Lower lobe of right lung (tissue), 2 donors: ENCODE results near the gene SPINT3. TPM values are rescaled to one million over a fixed set of nuclear protein-coding genes. Genes with fewer than 3 reads are reported as not detected.

Source experiments
- ATAC-seq, 2 donors: fragments of 200-7000 bp; cut with Tn5 transposase; one replicate each; pipeline ENCODE4 v1.9.1; 2020 to 2022; ENCODE audit warnings: mild to moderate bottlenecking in 2 of 2, moderate library complexity in 2 of 2
- DNase-seq: peaks from one replicate; pipeline ENCODE4 v3.0.0-alpha.2; 2020
- H3K27ac ChIP-seq: fragments of 200-600 bp; one replicate; pipeline ENCODE4 v1.8.0; 2022
- H3K27me3 ChIP-seq: fragments of 200-600 bp; one replicate; pipeline ENCODE4 v1.8.0; 2022; ENCODE audit warnings: low read depth
- H3K36me3 ChIP-seq: fragments of 200-600 bp; one replicate; pipeline ENCODE4 v1.8.0; 2022; ENCODE audit warnings: mild to moderate bottlenecking
- H3K4me1 ChIP-seq: fragments of 200-600 bp; one replicate; pipeline ENCODE4 v1.8.0; 2022
- H3K4me3 ChIP-seq: fragments of 200-600 bp; one replicate; pipeline ENCODE4 v1.8.0; 2022; ENCODE audit warnings: mild to moderate bottlenecking
- H3K9me3 ChIP-seq: fragments of 200-600 bp; one replicate; pipeline ENCODE4 v1.8.0; 2022
- intact Hi-C: fragments of 100-400 bp; cut with DNase I; formaldehyde crosslinking; loops from one replicate; pipeline ENCODE4 v1.11.0; 2022
- total RNA-seq: library from RNA; stranded (reverse); fragmentation: NEBNext Ultra II Directional; extraction: Animal tissue kit (Norgen Biotek cat#: 25700); gene quantifications from one replicate; pipeline ENCODE4 v1.2.1, GENCODE V29; 2021
- TF ChIP-seq, protein P1 (sequence below): fragments of 200-600 bp; IDR thresholded peaks from one replicate; pipeline ENCODE4 v1.8.0; 2022; ENCODE audit warnings: antibody characterized with exemption, mild to moderate bottlenecking
- donor health status: DM: no; HTN: yes; CAD: no; lungs with severe emphysema.

The SPINT3 gene
- total RNA-seq, 1 donor from 2014 or later, result not detected

DNA sequence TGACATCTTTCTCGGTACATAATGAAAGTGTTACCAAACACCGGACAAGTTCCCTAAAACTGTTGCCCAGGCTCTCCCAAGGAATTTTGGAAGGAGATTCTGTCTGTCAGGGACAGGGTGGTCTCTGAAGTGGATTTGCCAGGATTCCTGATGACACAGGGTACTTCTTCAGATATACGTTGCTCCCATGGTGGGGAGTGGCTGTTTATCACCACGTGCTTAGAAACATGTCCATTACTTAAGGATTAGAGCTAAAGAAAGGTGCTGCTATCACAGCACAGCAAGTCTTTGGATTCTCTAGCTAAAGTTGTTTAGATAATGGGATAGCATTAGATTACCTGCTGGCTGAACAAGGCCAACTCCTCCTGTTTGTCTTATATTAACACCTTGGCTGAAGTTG, 6.3 kb downstream of the SPINT3 start:
- H3K4me3 ChIP-seq, result no peak overlapping the region
- peaks cover 4% of the 10 kb centered on the region for H3K27me3 ChIP-seq
- H3K27ac ChIP-seq, result no peak overlapping the region
- H3K36me3 ChIP-seq, result no peaks in the 10 kb centered on the region
- intact Hi-C loops, result no loop called here
- no peak for ATAC-seq
- no peaks in the 10 kb centered on the region for H3K4me1 ChIP-seq
- TF ChIP-seq, protein P1, sequence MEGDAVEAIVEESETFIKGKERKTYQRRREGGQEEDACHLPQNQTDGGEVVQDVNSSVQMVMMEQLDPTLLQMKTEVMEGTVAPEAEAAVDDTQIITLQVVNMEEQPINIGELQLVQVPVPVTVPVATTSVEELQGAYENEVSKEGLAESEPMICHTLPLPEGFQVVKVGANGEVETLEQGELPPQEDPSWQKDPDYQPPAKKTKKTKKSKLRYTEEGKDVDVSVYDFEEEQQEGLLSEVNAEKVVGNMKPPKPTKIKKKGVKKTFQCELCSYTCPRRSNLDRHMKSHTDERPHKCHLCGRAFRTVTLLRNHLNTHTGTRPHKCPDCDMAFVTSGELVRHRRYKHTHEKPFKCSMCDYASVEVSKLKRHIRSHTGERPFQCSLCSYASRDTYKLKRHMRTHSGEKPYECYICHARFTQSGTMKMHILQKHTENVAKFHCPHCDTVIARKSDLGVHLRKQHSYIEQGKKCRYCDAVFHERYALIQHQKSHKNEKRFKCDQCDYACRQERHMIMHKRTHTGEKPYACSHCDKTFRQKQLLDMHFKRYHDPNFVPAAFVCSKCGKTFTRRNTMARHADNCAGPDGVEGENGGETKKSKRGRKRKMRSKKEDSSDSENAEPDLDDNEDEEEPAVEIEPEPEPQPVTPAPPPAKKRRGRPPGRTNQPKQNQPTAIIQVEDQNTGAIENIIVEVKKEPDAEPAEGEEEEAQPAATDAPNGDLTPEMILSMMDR, result no peak
- H3K9me3 ChIP-seq, result no peaks in the 10 kb centered on the region
- no peak for DNase-seq

DNA sequence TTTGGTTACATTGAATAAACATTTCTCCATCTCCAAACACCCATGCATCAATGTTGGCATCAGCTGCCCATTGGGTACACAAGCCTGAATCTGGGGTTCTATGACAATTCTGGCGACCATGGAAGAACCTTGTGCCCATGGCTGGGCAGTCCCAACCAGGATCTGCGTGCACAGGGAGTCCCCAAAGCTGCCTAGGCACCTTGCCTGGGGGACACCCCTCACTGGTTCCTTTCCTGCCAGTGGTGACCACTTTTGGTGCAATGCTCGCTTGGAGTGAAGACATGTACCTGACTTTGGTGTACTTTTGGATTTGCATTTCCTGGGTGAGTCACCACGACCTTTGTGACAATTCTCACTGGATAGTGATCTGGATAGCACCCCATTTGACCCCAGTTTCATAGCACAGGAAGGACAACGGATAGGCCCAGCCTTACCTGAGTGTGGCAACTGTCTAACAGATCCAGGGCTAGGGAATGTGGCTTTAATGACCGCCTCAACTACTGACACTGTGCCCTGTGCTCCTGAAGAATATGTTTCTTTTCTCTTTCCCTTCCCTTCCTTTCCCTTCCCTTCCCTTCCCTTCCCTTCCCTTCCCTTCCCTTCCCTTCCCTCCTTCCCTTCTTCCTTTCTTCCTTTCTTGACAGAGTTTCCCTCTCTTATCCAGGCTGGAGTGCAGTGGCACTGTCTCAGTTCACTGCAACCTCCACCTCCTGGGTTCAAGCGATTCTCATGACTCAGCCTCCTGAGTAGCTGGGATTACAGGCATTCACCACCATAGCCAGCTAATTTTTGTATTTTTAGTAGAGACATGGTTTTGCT, 7.1 kb downstream of the SPINT3 start:
- Histone ChIP-seq H3K4me1 (no peaks in the 10 kb centered on the region), H3K36me3 (no peaks in the 10 kb centered on the region), H3K4me3 (no peak overlapping the region), H3K27me3 (peaks cover 5% of the 10 kb centered on the region), H3K9me3 (no peaks in the 10 kb centered on the region), H3K27ac (no peak overlapping the region)
- no peak for ATAC-seq
- TF ChIP-seq, protein P1, result no peak
- DNase-seq, result no peak
- intact Hi-C loops, result no loop called here

DNA sequence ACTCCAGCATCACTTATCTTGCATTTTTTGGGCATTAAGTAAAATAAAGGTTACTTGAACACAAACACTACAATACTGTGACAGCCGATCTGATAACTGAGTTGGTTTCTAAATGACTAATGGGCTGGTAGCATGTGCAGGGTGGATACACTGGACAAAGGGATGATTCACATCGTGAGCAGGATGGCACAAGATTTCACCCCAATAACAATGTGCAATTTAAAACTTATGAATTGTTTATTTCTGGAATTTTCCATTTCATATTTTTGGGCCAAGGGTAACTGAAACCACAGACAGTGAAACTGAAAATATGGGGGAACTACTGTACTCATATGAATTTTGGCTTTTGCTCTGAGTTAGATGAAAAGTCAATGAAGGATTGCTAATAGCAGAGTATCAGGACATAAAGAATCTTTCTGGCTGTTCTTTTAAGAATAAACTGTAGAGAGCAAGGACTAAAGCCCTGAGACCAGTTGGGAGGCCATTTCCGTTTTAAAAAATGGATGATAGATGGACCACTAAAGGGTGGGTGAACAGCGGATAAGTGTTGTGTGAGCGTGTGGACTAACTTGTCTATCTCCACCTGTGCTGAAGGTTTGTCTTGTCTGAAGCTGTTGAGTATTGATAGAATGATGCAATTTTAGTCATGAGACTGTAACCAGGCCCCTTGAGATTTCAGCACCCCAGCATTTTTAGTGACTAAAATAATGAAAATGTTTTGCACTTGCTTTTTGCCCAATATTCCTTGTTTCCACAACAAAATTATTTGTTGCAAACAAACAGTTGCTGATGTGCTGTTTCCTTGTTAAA, 8.2 kb downstream of the SPINT3 start:
- TF ChIP-seq, protein P1, result no peak
- ATAC-seq (no peak), DNase-seq (no peak)
- intact Hi-C loops, result no loop called here
- Histone ChIP-seq H3K4me1 (no peaks in the 10 kb centered on the region), H3K9me3 (no peaks in the 10 kb centered on the region), H3K36me3 (no peaks in the 10 kb centered on the region), H3K27ac (no peak overlapping the region), H3K4me3 (no peak overlapping the region), H3K27me3 (peaks cover 5% of the 10 kb centered on the region)

DNA sequence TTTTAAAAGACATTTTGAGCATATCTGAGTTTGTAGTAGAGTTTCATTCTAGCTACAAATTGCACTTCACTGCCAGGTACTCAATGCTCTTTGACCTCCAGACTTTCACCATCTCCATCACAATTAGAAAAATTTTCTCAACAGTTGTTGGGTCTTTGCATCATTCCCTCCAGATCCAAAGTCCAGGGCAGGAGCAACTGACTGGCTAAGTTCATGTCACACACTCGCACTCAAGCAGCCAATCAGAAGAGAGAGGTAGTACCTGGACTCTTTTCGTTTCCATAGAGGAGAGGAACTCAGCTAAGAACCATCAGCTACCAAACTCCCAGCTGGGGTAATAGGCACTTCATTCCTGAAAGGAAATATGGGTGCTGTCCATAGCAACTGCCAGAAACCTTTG, 9.0 kb downstream of the SPINT3 start:
- no peak for ATAC-seq

DNA sequence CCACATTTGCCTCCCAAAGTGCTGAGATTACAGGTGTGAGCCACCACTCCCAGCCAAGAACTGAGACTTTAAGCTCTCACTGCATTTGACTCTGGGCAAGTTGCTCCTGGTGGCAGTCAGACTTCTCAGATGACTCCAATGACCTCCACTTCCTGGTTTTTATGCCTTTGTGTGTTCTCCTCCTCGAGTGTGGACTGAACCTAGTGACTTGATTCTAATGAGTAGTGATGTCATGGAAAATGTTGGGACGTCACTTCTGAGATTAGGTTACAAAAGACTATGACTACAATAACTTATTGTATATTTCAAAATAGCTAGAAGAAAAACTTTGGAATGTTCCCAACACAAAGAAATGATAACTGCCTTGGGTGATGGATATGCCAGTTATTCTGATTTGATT, 12.0 kb downstream of the SPINT3 start:
- intact Hi-C loops, result no loop called here
- Histone ChIP-seq H3K27me3 (peaks cover 18% of the 10 kb centered on the region), H3K27ac (no peak overlapping the region), H3K4me3 (no peak overlapping the region), H3K36me3 (no peaks in the 10 kb centered on the region), H3K9me3 (no peaks in the 10 kb centered on the region), H3K4me1 (no peaks in the 10 kb centered on the region)
- ATAC-seq (no peak), DNase-seq (no peak)
- TF ChIP-seq, protein P1, result no peak

More for the DNA sequence above, 9.0 kb downstream of the SPINT3 start:
- H3K36me3 ChIP-seq, result no peaks in the 10 kb centered on the region
- H3K27ac ChIP-seq, result no peak overlapping the region
- no peaks in the 10 kb centered on the region for H3K4me1 ChIP-seq
- H3K9me3 ChIP-seq, result no peaks in the 10 kb centered on the region
- DNase-seq, result no peak
- peaks cover 5% of the 10 kb centered on the region for H3K27me3 ChIP-seq
- H3K4me3 ChIP-seq, result no peak overlapping the region
- intact Hi-C loops, result no loop called here
- TF ChIP-seq, protein P1, result no peak
